HK-2 (cell line): ENCODE results near the gene PGD.
A peak's percentile ranks its signal among the peaks of the same experiment; 100 is the strongest.
"Not testable (repeated sequence)": the region's sequence is repeated elsewhere in the genome, so short reads cannot be mapped to it uniquely, and the experiment has no call there.

Source experiments
- DNase-seq: peaks from one replicate; pipeline ENCODE4 v3.0.0-alpha.2; 2018; ENCODE audit not compliant: unreplicated experiment

Gene PGD

GRCh38 chr1:10437052-10437451 is 38.2 kb downstream of the PGD start:
- DNase-seq: no peak

- DNase-seq: no peak
Measured at GRCh38 chr1:10438677-10439163, 39.9 kb downstream of the PGD start.

GRCh38 chr1:10440305-10440704 is 41.4 kb downstream of the PGD start:
- no peak for DNase-seq

DNA sequence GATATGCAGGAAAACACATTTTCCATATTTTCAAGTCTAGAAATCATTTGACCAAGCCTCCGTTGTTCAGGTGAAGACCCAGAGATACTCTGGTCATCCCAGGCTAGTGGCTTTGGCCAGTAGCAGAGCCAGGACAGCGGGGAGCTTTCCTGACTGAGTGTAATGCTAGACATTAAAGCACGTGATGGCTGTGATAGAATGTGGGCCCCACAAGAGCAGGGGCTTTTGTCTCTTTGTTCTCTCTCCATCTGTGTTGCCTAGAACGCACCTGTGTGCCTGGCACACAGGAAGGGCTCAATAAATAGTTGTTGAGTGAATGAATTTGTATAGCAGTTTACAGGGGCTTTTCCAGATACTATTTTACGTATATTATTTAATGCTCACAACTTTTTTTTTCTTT is 41.9 kb downstream of the PGD start:
- DNase-seq: no peak

DNA sequence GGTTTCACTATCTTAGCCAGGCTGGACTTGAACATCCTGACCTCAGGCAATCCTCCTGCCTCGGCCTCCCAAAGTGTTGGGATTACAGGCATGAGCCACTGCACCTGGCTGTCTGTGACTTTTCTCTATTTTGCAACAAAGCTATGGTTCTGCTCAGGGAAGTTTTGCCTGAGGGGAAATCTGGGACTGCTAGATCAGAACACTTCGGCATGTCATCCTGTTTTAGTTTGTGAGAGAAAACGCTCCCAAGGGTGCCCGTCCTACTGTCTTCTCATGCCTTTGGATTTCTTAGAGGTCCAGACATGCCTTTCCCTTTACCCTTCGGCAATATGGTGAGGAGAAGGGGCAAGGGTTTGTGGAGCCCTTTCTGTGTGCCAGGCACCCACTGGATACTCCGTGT is 45.4 kb downstream of the PGD start:
- no peak for DNase-seq

DNA sequence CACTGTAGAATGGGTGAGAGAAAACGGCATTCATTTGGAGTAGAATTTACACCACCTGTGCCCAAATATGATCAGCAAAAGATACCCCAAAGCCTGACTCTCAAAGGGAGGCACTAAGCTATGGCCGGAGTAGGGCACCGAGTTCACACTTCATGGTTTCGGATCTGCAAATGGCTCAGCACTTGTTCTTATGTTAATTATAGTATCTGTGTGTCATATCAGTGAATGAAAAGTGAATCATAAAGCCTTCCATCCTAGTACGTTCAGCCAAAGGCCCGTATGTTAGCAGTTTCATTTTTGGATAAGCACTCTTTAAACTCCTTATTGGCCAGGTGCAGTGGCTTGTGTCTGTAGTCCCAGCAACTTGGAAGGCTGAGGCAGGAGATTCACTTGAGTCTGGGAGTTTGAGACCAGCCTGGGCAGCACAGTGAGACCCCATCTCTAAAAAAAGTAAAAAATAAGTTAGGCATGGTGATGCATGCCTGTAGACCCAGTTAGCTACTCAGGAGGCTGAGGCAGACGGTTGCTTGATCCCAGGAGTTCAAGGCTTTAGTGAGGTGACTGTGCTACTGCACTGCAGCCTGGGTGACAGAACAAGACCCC is 46.0 kb downstream of the PGD start:
- no peak for DNase-seq

DNA sequence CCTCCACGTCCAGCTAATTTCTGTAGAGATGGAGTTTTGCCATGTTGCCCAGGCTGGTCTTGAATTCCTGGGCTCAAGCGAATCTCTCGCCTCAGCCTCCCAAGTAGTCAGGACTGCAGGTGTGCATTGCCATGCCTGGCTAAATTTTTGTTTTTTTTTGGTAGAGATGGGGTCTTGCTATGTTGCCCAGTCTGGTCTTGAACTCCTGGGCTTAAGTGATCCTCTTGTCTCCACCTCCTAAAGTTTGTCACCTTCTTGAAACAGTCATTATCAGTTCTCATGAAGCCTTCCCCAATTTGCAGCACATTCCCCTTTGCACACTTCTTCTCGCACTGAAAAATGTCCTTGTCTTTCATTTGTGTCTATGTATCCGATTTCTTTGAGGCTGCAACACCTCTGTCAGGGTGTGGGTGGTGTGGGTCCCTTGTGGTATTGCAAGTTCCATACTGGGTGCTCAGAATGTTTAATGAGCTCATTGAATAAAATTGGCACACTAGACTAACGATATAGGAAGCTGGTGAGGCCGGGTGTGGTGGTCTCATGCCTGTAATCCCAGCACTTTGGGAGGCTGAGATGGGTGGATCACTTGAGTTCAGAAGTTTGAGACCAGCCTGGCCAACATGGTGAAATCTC is 48.0 kb downstream of the PGD start:
- no peak for DNase-seq

DNA sequence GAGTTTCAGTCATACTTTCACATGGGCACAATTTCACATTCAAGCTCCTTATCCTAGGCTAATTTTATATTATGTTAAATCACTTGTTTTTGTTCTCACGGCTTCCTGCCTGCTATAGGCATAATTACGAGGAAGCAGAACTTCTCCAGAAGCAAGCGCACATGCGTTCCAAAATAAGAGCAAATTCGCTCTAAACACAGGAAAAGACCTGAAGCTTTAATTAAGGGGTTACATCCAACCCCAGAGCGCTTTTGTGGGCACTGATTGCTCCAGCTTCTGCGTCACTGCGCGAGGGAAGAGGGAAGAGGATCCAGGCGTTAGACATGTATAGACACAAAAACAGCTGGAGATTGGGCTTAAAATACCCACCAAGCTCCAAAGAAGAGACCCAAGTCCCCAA is 50.9 kb downstream of the PGD start, which contains the start of gene CORT:
Gene CORT (plus strand): TSS at position 281 of the 400 bp plus-strand sequence. CDS start 193 bp downstream, outside the sequence.
- DNase-seq: no peak

DNA sequence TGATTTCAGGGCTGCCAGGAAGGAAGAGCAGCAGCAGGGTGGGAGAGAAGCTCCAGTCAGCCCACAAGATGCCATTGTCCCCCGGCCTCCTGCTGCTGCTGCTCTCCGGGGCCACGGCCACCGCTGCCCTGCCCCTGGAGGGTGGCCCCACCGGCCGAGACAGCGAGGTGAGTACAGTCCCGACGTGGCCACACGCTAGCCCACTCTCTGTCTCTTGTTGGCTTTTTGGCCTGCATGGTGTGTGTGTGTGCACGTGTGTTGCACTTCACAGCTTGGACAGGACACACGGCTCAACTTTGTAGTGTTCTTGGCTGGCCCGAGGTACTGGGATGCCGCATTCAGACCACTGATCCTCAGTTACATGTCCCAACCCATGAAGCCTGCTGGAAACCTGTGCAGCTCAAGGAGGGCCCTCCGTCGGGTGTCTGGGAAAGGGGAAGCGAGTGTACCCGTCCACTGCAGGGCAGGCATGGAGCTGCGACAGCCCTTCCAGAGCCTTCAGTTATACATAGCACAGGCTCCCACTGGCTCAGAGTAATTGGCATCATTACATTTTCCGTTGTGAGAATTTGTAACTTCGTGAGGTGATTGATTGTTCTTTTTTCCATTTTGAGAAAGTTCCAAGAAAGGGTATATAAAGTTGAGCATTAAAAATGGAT is 51.4 kb downstream of the PGD start:
- DNase-seq: no peak

- DNase-seq: no peak
Measured at GRCh38 chr1:10450836-10451235, 52.0 kb downstream of the PGD start.

GRCh38 chr1:10451287-10451686 is 52.4 kb downstream of the PGD start:
- DNase-seq: no peak

DNA sequence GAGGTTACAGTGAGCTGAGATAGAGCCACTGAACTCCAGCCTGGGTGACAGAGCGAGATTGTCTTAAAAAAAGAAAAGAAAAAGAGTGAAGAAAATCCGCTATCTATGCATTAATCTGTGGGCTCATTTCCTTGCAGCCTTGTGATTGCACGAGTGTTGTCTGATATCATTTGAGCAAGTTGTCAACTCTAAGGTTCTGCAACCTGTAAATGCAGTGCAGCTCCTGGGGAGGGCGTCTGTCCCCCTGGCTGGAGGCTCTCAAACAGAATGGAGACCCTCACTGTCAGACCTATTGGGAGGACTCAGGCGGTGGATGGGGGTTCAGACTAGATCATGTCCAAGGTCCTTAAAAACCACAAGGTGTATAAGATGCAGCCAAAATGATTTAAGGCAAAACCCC is 57.2 kb downstream of the PGD start:
- no peak for DNase-seq

GRCh38 chr1:10456661-10457060 is 57.8 kb downstream of the PGD start:
- DNase-seq: no peak

GRCh38 chr1:10457462-10457861 is 58.6 kb downstream of the PGD start:
- not testable (repeated sequence) for DNase-seq

GRCh38 chr1:10457875-10458274 is 59.0 kb downstream of the PGD start:
- no peak for DNase-seq

DNA sequence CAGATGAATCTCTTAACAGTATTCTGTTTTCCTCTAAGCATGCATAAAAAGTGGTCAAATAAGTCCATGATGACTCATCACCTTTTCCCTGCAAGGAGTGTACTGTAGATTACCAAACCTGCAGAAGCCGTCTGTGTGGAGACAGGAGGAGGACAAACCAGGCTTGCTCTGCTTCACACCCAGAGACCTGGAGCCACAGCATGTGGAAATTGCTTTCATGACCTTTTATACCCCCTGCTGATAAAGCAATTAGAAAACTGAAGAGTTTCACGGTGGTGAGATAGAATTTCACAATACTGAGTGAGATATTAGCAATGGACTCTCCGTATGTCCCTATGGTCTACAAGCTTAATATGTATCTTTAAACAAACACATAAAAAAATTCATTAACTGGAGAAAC is 60.3 kb downstream of the PGD start:
- peak; percentile 31 for DNase-seq

DNA sequence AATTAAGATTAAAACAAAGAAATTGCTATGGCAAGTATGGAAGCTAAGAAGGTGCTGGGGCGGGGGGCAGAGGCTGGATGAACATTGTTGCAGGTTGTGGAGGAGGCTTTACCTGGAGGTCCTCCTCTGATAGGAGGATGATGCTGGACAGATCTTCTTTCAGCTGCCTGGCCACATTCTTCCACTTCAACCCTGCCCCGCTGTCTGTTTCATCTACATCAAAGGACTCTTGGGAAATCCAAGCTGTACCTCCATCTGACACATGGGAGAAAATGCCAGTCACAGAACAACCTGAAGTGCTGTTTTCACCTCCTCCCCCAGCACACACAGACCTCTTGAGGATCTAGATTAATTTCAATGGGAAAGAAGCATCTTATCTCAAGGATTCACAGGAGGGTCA is 68.2 kb downstream of the PGD start:
- DNase-seq: no peak

- DNase-seq: no peak
Measured at GRCh38 chr1:10470043-10470442, 71.2 kb downstream of the PGD start.
